HepG2 (cell line): Measurements from ENCODE around the gene GALNT8.

ENCODE experiments used
- ARNT2 ChIP-seq: sonication (generic); formaldehyde crosslinking; IDR thresholded peaks from 2 replicates; pipeline ENCODE4 v1.8.0; 2022; ENCODE audit warnings: mild to moderate bottlenecking, low read depth, missing genetic modification reagents, moderate library complexity
- FIP1L1 ChIP-seq: fragments of 200-400 bp; formaldehyde crosslinking; IDR thresholded peaks from 2 replicates; pipeline ENCODE4 v1.6.1; 2018; ENCODE audit warnings: low read depth, mild to moderate bottlenecking, low read length, moderate library complexity, borderline replicate concordance; ENCODE audit not compliant: insufficient read depth
- FOSL1 ChIP-seq: sonication (generic); formaldehyde crosslinking; IDR thresholded peaks from 2 replicates; pipeline ENCODE4 v1.9.0; 2021; ENCODE audit warnings: missing genetic modification reagents, borderline replicate concordance
- HNRNPK ChIP-seq: fragments of 200-400 bp; formaldehyde crosslinking; IDR thresholded peaks from 2 replicates; pipeline ENCODE4 v1.6.1; 2018; ENCODE audit warnings: low read length, low read depth, moderate library complexity, mild to moderate bottlenecking; ENCODE audit not compliant: poor library complexity, severe bottlenecking
- MXI1 ChIP-seq: IDR thresholded peaks from 3 replicates; pipeline ENCODE4 v1.6.1; 2012; ENCODE audit warnings: low read depth, low read length, inconsistent platforms, borderline replicate concordance
- NFYB ChIP-seq: sonication (generic); formaldehyde crosslinking; IDR thresholded peaks from 2 replicates; pipeline ENCODE4 v1.4.0; 2020; ENCODE audit warnings: missing genetic modification reagents
- POLR2A ChIP-seq, 2 experiments: IDR thresholded peaks; 2 replicates each; pipeline ENCODE4 v1.6.1; 2011; ENCODE audit warnings: low read depth in 2 of 2, low read length in 2 of 2, mild to moderate bottlenecking in 1 of 2, moderate library complexity in 1 of 2; ENCODE audit not compliant: insufficient read depth in 1 of 2
- POLR2AphosphoS5 ChIP-seq: IDR thresholded peaks from 2 replicates; pipeline ENCODE4 v1.6.1; 2012; ENCODE audit warnings: low read depth, low read length
- TOE1 ChIP-seq: sonication (generic); formaldehyde crosslinking; IDR thresholded peaks from 2 replicates; pipeline ENCODE4 v1.4.0; 2020; ENCODE audit warnings: mild to moderate bottlenecking, missing genetic modification reagents
- ZFP41 ChIP-seq: sonication (generic); formaldehyde crosslinking; IDR thresholded peaks from 2 replicates; pipeline ENCODE4 v1.4.0; 2020; ENCODE audit warnings: mild to moderate bottlenecking, missing genetic modification reagents, borderline replicate concordance
- TF ChIP-seq, protein P1 (sequence below): sonication (generic); formaldehyde crosslinking; IDR thresholded peaks from 2 replicates; pipeline ENCODE4 v1.5.0; 2020; ENCODE audit warnings: mild to moderate bottlenecking, missing genetic modification reagents, moderate library complexity
- TF ChIP-seq, protein P2 (sequence below): sonication (generic); formaldehyde crosslinking; conservative IDR thresholded peaks from 2 replicates; pipeline ENCODE4 v1.4.0; 2020; ENCODE audit warnings: missing genetic modification reagents
- TF ChIP-seq, protein P3 (sequence below): IDR thresholded peaks from 2 replicates; pipeline ENCODE4 v1.6.1; 2016; ENCODE audit warnings: low read depth
- TF ChIP-seq, protein P4 (sequence below), 2 experiments: sonication (generic) in 1 of 2; formaldehyde crosslinking in 1 of 2; IDR thresholded peaks; 2 replicates each; pipeline versions ENCODE4 v1.4.0 to v1.6.1; 2018 to 2020; ENCODE audit warnings: missing genetic modification reagents in 2 of 2, borderline replicate concordance in 1 of 2, low read depth in 1 of 2, mild to moderate bottlenecking in 1 of 2, missing biosample characterization in 1 of 2

DNA sequence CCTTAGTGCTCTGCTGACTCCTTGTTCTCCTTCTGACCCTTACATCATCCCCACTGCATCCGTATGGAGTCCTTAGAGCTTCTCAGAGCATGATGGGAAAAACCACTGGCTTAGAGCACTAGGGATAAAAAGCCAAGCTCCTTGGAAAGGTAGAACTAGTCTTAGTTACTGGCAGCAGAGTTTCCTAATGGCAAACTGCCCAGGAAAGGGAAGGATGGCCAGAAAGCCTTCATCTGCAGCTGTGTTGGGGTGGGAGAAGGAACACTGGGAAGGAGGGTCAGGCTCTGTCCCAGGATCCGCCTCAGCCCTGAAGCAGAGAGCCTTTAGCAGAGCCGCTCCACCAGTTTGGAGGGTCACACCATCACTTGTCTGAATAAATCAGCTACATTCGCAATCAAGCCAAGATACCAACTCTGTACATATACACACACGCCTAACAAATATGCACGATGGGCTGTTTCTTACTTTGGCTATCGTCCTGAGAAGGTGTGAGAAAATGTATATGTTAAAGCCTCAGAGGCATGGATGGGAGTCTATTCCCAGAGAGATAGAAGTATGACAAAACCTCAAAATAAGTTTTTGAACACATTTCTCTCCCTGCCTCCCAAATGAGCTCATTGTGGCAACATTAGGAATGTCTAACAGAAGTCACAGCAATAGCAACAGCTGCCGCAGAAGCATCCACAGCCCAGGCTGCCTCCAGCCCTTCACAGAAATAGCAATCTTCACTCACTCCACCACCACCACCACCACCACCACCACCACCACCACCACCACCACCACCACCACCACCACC, 18.6 kb upstream of the GALNT8 start:
- TF ChIP-seq NFYB = no peak
- no peak for TF ChIP-seq POLR2AphosphoS5
- TF ChIP-seq ARNT2 = no peak
- no peak for TF ChIP-seq FIP1L1
- TF ChIP-seq ZFP41 (CRISPR knock-in tag) = no peak
- TF ChIP-seq, protein P1, sequence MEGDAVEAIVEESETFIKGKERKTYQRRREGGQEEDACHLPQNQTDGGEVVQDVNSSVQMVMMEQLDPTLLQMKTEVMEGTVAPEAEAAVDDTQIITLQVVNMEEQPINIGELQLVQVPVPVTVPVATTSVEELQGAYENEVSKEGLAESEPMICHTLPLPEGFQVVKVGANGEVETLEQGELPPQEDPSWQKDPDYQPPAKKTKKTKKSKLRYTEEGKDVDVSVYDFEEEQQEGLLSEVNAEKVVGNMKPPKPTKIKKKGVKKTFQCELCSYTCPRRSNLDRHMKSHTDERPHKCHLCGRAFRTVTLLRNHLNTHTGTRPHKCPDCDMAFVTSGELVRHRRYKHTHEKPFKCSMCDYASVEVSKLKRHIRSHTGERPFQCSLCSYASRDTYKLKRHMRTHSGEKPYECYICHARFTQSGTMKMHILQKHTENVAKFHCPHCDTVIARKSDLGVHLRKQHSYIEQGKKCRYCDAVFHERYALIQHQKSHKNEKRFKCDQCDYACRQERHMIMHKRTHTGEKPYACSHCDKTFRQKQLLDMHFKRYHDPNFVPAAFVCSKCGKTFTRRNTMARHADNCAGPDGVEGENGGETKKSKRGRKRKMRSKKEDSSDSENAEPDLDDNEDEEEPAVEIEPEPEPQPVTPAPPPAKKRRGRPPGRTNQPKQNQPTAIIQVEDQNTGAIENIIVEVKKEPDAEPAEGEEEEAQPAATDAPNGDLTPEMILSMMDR (CRISPR knock-in tag) = no peak
- TF ChIP-seq HNRNPK = no peak
- TF ChIP-seq, protein P2, sequence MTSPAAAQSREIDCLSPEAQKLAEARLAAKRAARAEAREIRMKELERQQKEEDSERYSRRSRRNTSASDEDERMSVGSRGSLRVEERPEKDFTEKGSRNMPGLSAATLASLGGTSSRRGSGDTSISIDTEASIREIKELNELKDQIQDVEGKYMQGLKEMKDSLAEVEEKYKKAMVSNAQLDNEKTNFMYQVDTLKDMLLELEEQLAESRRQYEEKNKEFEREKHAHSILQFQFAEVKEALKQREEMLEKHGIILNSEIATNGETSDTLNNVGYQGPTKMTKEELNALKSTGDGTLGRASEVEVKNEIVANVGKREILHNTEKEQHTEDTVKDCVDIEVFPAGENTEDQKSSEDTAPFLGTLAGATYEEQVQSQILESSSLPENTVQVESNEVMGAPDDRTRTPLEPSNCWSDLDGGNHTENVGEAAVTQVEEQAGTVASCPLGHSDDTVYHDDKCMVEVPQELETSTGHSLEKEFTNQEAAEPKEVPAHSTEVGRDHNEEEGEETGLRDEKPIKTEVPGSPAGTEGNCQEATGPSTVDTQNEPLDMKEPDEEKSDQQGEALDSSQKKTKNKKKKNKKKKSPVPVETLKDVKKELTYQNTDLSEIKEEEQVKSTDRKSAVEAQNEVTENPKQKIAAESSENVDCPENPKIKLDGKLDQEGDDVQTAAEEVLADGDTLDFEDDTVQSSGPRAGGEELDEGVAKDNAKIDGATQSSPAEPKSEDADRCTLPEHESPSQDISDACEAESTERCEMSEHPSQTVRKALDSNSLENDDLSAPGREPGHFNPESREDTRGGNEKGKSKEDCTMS (CRISPR knock-in tag) = no peak
- TF ChIP-seq, protein P3, sequence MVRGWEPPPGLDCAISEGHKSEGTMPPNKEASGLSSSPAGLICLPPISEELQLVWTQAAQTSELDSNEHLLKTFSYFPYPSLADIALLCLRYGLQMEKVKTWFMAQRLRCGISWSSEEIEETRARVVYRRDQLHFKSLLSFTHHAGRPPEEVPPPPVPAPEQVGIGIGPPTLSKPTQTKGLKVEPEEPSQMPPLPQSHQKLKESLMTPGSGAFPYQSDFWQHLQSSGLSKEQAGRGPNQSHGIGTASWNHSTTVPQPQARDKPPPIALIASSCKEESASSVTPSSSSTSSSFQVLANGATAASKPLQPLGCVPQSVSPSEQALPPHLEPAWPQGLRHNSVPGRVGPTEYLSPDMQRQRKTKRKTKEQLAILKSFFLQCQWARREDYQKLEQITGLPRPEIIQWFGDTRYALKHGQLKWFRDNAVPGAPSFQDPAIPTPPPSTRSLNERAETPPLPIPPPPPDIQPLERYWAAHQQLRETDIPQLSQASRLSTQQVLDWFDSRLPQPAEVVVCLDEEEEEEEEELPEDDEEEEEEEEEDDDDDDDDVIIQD = no peak
- TF ChIP-seq, protein P4, sequence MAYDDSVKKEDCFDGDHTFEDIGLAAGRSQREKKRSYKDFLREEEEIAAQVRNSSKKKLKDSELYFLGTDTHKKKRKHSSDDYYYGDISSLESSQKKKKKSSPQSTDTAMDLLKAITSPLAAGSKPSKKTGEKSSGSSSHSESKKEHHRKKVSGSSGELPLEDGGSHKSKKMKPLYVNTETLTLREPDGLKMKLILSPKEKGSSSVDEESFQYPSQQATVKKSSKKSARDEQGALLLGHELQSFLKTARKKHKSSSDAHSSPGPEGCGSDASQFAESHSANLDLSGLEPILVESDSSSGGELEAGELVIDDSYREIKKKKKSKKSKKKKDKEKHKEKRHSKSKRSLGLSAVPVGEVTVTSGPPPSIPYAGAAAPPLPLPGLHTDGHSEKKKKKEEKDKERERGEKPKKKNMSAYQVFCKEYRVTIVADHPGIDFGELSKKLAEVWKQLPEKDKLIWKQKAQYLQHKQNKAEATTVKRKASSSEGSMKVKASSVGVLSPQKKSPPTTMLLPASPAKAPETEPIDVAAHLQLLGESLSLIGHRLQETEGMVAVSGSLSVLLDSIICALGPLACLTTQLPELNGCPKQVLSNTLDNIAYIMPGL (CRISPR knock-in tag; IDR thresholded peaks at IDR 0.05; ENCODE audit: borderline replicate concordance in 1 of 2, low read depth in 1 of 2) = no peak
- no peak for TF ChIP-seq FOSL1 (CRISPR knock-in tag)
- TF ChIP-seq POLR2A (IDR thresholded peaks at IDR 0.05; ENCODE audit: insufficient read depth in 1 of 2, low read depth in 2 of 2, low read length in 2 of 2) = no peak
- no peak for TF ChIP-seq TOE1 (CRISPR knock-in tag)
- no peak for TF ChIP-seq MXI1
